ENCODE measurements around the gene ADGRL1.

ADGRL1 gene

DNA sequence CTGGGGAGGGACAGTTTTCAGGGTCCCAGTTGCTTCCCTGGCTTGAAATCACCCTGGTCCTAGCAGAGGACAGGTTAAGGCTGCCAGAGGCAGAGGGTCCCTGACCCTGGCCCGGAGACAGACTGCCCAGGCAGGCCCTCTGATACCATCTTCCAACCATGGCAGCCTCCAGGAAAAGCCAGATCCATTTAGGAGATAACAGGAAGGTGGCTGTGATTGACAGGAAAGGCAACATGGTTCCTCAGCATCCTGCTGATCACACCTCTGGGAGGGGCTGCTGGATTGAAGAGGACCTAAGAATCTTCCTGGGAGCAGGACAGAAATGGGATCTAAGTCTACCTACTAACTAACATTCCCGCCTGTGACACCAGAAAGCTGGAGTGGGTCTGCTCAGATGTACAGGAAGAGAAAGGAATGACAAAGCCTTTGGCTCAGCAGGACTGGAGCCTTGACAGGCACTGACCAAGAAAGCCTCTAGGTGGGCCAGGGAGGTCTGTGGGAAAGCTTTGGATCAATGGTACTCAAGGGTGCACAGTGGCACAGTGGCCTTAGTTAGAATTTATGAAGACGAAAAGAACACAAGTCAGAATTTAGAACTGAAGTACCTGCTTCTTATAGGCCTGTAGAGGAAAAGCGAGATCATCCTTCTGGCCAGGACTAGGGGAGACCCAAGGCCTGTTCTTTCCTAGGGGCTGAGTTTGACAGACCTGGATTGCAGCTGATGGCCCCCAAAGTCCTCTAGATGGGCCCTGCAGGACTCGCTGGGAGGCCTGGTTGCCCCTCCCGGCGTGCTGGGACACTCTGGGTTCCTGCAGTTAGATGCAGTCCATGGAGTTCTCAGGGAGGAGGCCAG lies 86.1 kb downstream of the ADGRL1 start:
- Histone ChIP-seq H3K4me3 (ENCODE audit: low read length) (no peak overlapping the region), H3K36me3 (ENCODE audit: control insufficient read depth, insufficient read depth, low read length) (peaks cover 6% of the 10 kb centered on the region; the same call in 1 of the 2 replicates), H3K27me3 (ENCODE audit: control insufficient read depth, insufficient read depth, low read length) (no peaks in the 10 kb centered on the region), H3K27ac (ENCODE audit: low read length) (no peak overlapping the region), H3K4me1 (ENCODE audit: control insufficient read depth, insufficient read depth, low read length) (no peaks in the 10 kb centered on the region; the same call in 1 of the 2 replicates), H3K9me3 (ENCODE audit: control insufficient read depth, insufficient read depth, low read length) (no peaks in the 10 kb centered on the region)
- no CpG with 5 or more reads among the region's 7 CpGs for WGBS (ENCODE audit: insufficient coverage, insufficient read length)
- DNase-seq (ENCODE audit: low read depth, low spot score): no peak

DNA sequence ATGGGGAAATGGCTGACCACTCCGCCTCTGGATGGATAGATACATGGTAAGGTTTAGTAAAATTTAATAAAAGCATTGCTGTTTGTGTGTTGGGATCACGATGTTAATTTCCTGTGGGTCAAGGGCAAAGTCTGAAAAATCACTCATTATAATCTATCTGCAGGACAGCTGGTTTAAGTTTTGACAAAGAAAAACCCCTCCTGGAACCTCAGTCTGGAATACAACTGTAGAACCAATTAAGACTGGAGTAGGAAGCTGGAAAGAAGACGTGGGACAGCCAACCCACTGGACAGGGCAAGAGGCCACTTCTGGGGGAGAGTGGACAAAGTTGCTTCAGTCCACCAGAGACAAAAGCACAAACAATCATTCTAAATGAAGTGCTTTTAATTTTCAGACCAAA lies 86.8 kb downstream of the ADGRL1 start:
- no peak for DNase-seq (ENCODE audit: low read depth, low spot score)
- H3K27me3 ChIP-seq (ENCODE audit: control insufficient read depth, insufficient read depth, low read length): no peaks in the 10 kb centered on the region
- H3K27ac ChIP-seq (ENCODE audit: low read length): no peak overlapping the region
- WGBS (ENCODE audit: insufficient coverage, insufficient read length): no CpG with 5 or more reads among the region's 3 CpGs
- no peaks in the 10 kb centered on the region; the same call in 1 of the 2 replicates for H3K4me1 ChIP-seq (ENCODE audit: control insufficient read depth, insufficient read depth, low read length)
- 0 out of 2 replicates have a peak, but pooled peaks cover 2% of the 10 kb centered on the region for H3K36me3 ChIP-seq (ENCODE audit: control insufficient read depth, insufficient read depth, low read length)
- H3K9me3 ChIP-seq (ENCODE audit: control insufficient read depth, insufficient read depth, low read length): no peaks in the 10 kb centered on the region
- no peak overlapping the region for H3K4me3 ChIP-seq (ENCODE audit: low read length)

DNA sequence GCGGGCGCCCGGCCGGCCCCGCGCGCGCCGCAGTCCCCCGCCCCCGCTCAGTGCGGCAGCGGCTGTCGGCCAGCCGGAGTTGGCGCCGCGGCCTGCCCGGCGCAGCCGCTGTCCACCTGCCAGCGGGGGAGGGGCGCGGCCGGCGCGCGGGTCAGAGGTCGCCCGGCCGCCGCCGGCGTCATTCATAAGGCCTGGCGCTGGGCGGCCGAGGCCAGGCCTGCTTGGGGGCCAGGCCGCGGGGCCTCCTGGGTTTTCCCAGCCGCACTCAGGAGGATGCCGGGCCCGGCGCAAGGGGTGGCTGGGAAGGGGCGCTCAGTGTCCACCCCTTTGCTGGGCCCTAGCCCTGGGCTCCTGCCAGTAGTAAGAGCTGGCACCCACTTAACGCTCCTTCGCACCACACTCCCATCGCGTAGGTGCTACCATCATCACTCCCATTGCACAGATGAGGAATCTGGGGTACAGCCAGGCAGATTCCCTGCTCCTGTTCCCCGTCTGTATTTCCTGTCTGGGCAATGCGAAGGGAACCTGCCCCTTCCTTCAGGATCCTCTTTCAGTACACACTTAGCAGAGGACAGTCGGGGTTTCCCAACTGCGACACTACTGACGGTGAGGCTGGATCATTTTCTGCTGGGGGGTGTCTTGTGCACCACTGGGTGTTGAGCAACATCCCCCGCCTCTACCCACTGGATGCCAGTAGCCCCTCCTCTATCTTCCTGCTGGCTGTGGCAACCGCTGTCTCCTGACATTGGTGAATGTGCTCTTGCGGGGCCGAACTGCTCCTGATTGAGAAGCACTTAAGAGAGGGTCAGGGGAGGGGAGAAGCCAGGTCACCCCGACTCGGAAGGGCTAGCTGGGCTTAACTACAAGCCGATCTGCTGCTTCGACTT lies 87.6 kb downstream of the ADGRL1 start:
- H3K4me1 ChIP-seq (ENCODE audit: control insufficient read depth, insufficient read depth, low read length): peaks cover 2% of the 10 kb centered on the region; the same call in 1 of the 2 replicates
- DNase-seq (ENCODE audit: low read depth, low spot score): no peak
- H3K27ac ChIP-seq (ENCODE audit: low read length): no peak overlapping the region
- H3K27me3 ChIP-seq (ENCODE audit: control insufficient read depth, insufficient read depth, low read length): no peaks in the 10 kb centered on the region
- no CpG with 5 or more reads among the region's 61 CpGs for WGBS (ENCODE audit: insufficient coverage, insufficient read length)
- peak overlapping the region; percentile 42; the same call in 1 of the 2 replicates for H3K4me3 ChIP-seq (ENCODE audit: low read length)
- 0 out of 2 replicates have a peak, but pooled peaks cover 2% of the 10 kb centered on the region for H3K36me3 ChIP-seq (ENCODE audit: control insufficient read depth, insufficient read depth, low read length)
- no peaks in the 10 kb centered on the region for H3K9me3 ChIP-seq (ENCODE audit: control insufficient read depth, insufficient read depth, low read length)

DNA sequence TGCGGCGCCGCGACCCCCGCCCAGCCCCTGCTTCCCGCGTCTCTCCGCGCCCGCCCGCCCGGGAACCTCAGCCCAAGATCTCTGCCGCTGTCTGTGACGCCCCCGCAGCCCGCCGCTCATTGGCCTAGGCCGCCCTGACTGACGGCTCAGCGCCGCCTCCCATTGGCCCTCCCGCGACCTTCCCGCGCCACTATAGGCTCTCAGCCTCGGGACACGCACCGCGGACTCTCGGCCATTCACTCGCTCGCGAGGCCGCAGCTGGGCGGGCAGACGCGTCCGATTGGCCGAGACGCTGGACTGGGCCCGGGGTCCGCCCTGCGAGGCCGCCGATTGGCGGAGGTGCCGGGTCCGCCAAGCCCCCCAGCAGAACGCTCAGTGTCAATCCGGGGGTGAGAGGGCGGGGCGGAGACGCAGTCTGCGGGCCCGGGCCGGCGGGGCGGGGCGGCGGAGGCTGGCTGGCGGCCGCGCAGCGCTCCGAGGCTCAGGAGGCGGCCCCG lies 88.3 kb downstream of the ADGRL1 start, which contains the start of gene PRKACA:
TSS of gene PRKACA (minus strand) at position 95 of the 497 bp plus-strand sequence. CDS start 215 bp downstream, outside the sequence.
- H3K4me3 ChIP-seq (ENCODE audit: low read length): peak within 1 kb of the TSS; percentile 76; the same call in 1 of the 2 replicates
- peaks cover 4% of the 10 kb centered on the region; the same call in 1 of the 2 replicates for H3K4me1 ChIP-seq (ENCODE audit: control insufficient read depth, insufficient read depth, low read length)
- DNase-seq (ENCODE audit: low read depth, low spot score): peak; percentile 98
- no peaks in the 10 kb centered on the region for H3K9me3 ChIP-seq (ENCODE audit: control insufficient read depth, insufficient read depth, low read length)
- no peak within 1 kb of the TSS for H3K27ac ChIP-seq (ENCODE audit: low read length)
- 0 out of 2 replicates have a peak, but pooled peaks cover 2% of the 10 kb centered on the region for H3K36me3 ChIP-seq (ENCODE audit: control insufficient read depth, insufficient read depth, low read length)
- WGBS (ENCODE audit: insufficient coverage, insufficient read length): no CpG with 5 or more reads among the region's 67 CpGs
- H3K27me3 ChIP-seq (ENCODE audit: control insufficient read depth, insufficient read depth, low read length): no peaks in the 10 kb centered on the region

DNA sequence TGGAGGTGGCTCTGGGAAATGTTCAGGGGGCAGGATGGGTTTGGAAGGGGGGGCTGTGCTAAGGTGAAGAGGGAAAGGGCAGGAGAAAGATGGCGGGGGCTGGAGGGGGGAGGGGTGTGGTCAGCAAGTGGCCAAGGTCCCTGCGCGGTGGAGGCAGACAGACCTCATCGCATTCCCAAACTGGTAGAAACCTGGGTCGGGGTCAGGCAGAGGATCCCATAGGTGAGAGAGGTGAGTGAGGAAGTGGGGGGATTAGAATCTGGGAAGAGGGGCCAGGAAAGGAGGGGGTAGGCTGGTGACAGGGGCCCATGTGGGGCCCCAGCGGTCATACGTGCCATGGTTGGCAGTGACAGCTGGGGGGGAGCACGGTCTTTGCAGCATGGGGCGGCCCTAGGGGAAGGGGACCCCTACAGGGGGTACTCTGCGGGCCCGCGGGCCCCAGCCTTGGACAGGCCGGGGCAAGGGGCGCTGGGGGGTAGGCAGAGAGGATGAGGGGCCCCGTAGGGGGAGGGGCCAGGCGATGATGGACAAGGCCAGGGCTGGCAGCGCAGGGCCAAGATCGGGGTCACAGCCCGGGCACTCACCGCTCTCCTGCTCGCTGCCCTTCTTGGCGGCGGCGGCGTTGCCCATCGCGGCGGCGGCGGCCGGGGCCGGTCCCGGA lies 88.9 kb downstream of the ADGRL1 start:
- H3K4me3 ChIP-seq (ENCODE audit: low read length): peak overlapping the region; percentile 76; the same call in 1 of the 2 replicates
- H3K27me3 ChIP-seq (ENCODE audit: control insufficient read depth, insufficient read depth, low read length): no peaks in the 10 kb centered on the region
- peaks cover 7% of the 10 kb centered on the region for H3K4me1 ChIP-seq (ENCODE audit: control insufficient read depth, insufficient read depth, low read length)
- H3K9me3 ChIP-seq (ENCODE audit: control insufficient read depth, insufficient read depth, low read length): no peaks in the 10 kb centered on the region
- no peak for DNase-seq (ENCODE audit: low read depth, low spot score)
- 0 out of 2 replicates have a peak, but pooled peaks cover 2% of the 10 kb centered on the region for H3K36me3 ChIP-seq (ENCODE audit: control insufficient read depth, insufficient read depth, low read length)
- H3K27ac ChIP-seq (ENCODE audit: low read length): no peak overlapping the region
- WGBS (ENCODE audit: insufficient coverage, insufficient read length): no CpG with 5 or more reads among the region's 33 CpGs

DNA sequence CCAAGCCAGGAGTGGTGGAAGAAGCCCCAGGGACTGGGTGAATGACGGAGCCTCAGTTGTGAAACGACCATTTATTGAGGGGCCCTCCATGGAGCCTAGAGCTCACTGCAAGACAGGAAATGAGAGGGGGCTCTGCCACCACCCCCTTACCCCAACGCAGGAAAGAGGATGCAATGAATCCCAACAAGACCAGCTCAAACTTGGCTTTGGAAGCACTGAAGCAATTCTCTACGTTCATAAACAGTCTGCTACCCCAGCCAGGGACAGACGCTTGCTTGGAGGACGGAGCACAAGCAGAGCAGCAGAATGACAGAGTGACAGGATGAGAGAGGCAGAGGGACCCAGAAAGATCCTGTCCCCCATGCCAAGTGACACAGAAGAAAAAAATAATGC lies 89.4 kb downstream of the ADGRL1 start:
- no peaks in the 10 kb centered on the region for H3K9me3 ChIP-seq (ENCODE audit: control insufficient read depth, insufficient read depth, low read length)
- H3K27ac ChIP-seq (ENCODE audit: low read length): no peak overlapping the region
- H3K36me3 ChIP-seq (ENCODE audit: control insufficient read depth, insufficient read depth, low read length): 0 out of 2 replicates have a peak, but pooled peaks cover 2% of the 10 kb centered on the region
- no peak overlapping the region for H3K4me3 ChIP-seq (ENCODE audit: low read length)
- peaks cover 7% of the 10 kb centered on the region for H3K4me1 ChIP-seq (ENCODE audit: control insufficient read depth, insufficient read depth, low read length)
- WGBS (ENCODE audit: insufficient coverage, insufficient read length): no CpG with 5 or more reads among the region's 6 CpGs
- no peaks in the 10 kb centered on the region for H3K27me3 ChIP-seq (ENCODE audit: control insufficient read depth, insufficient read depth, low read length)
- no peak for DNase-seq (ENCODE audit: low read depth, low spot score)

DNA sequence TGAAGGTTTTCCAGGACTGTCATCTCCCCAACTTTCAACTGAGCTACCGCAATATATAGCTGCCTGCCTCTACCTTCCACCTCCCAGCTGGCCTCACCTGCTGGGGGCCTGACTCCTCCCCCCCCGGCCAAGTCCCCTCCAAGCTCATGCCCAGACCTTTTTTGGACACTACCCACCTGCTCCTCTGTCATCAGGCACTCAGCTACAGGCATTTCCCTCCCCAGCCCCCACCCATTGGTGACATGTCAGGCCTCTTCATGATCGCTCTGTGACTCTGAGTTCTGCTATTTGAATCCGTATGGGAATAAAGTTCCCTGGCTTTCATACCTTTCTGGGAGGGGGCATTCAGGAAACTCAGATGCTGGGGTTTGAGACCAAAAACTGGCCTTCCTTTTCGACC lies 90.2 kb downstream of the ADGRL1 start:
- Histone ChIP-seq H3K36me3 (ENCODE audit: control insufficient read depth, insufficient read depth, low read length) (no peaks in the 10 kb centered on the region), H3K4me3 (ENCODE audit: low read length) (no peak overlapping the region), H3K9me3 (ENCODE audit: control insufficient read depth, insufficient read depth, low read length) (no peaks in the 10 kb centered on the region), H3K27ac (ENCODE audit: low read length) (no peak overlapping the region), H3K27me3 (ENCODE audit: control insufficient read depth, insufficient read depth, low read length) (no peaks in the 10 kb centered on the region), H3K4me1 (ENCODE audit: control insufficient read depth, insufficient read depth, low read length) (peaks cover 7% of the 10 kb centered on the region)
- WGBS (ENCODE audit: insufficient coverage, insufficient read length): no CpG with 5 or more reads among the region's 5 CpGs
- no peak for DNase-seq (ENCODE audit: low read depth, low spot score)

DNA sequence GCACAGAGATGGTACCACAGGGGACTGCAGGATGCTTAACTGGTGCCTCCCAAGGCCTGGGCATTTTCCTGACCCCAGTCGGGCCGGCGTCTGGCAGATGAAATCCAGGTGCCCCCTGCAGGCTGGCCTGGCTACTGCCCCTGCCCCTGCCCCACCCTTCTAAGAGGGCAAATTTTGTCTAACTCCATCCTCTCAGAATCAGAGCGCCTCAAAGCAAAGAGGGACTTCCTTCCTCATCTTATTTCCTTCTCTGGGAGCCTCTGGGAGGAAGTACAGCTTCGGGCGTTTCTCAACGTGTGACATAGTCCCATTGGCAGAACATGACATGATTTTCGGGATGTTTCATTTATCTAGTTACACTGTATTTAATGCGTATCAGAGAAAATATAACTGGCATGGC lies 91.1 kb downstream of the ADGRL1 start:
- no peaks in the 10 kb centered on the region for H3K36me3 ChIP-seq (ENCODE audit: control insufficient read depth, insufficient read depth, low read length)

DNA sequence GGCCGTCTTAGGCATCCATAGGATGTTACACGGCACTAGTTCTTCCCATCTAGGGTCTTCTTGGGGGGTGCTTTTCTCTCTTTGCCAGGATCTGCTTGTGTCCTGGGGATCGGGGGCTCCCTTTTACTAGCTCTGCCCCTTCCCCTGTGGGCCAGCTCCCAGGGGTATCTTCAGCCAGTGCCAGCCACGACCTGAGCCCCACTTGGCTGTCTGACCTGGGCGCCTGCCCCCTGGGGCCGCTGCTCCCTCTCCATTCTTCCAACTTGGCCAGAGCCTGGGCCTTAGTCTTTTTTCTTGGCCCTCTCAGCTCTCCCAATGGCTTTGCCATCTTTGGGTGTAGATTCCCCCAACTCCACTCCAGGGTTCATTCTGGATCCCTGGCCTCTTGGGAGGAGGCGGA lies 91.5 kb downstream of the ADGRL1 start:
- DNase-seq (ENCODE audit: low read depth, low spot score): no peak
- Histone ChIP-seq H3K36me3 (ENCODE audit: control insufficient read depth, insufficient read depth, low read length) (no peaks in the 10 kb centered on the region), H3K9me3 (ENCODE audit: control insufficient read depth, insufficient read depth, low read length) (no peaks in the 10 kb centered on the region), H3K27me3 (ENCODE audit: control insufficient read depth, insufficient read depth, low read length) (no peaks in the 10 kb centered on the region), H3K4me3 (ENCODE audit: low read length) (no peak overlapping the region), H3K27ac (ENCODE audit: low read length) (no peak overlapping the region), H3K4me1 (ENCODE audit: control insufficient read depth, insufficient read depth, low read length) (peaks cover 7% of the 10 kb centered on the region)
- no CpG with 5 or more reads among the region's 7 CpGs for WGBS (ENCODE audit: insufficient coverage, insufficient read length)

More for the DNA sequence above, 91.1 kb downstream of the ADGRL1 start:
- no peak for DNase-seq (ENCODE audit: low read depth, low spot score)
- no CpG with 5 or more reads among the region's 9 CpGs for WGBS (ENCODE audit: insufficient coverage, insufficient read length)
- Histone ChIP-seq H3K4me3 (ENCODE audit: low read length) (no peak overlapping the region), H3K9me3 (ENCODE audit: control insufficient read depth, insufficient read depth, low read length) (no peaks in the 10 kb centered on the region), H3K4me1 (ENCODE audit: control insufficient read depth, insufficient read depth, low read length) (peaks cover 7% of the 10 kb centered on the region), H3K27me3 (ENCODE audit: control insufficient read depth, insufficient read depth, low read length) (no peaks in the 10 kb centered on the region), H3K27ac (ENCODE audit: low read length) (no peak overlapping the region)

Data from iPS DF 6.9 (cell line).